Common myeloid progenitor, CD34-positive (primary cell): ENCODE data around the gene OR2K2.
"Not testable (repeated sequence)": the region's sequence is repeated elsewhere in the genome, so short reads cannot be mapped to it uniquely, and the experiment has no call there.

Experiments used
- CTCF ChIA-PET: fragments of 350-600 bp; sonication (Branson Sonifier 250); formaldehyde crosslinking; loops from one replicate; lab custom pipeline; 2021; ENCODE audit warnings: antibody characterized with exemption; lab: Charles Lee
- POLR2A ChIA-PET: fragments of 350-600 bp; sonication (Branson Sonifier 250); formaldehyde crosslinking; loops from one replicate; lab custom pipeline; 2021; ENCODE audit warnings: antibody characterized with exemption; lab: Charles Lee
- DNase-seq, 3 donors: peaks; one replicate each; pipeline versions ENCODE4 v3.0.0 to v3.0.0-alpha.2; 2013
- H3K27ac ChIP-seq, 2 experiments: 1 replicate in 1 of 2; 2 replicates in 1 of 2; pipeline ENCODE4 v1.7.0; 2013; ENCODE audit warnings: inconsistent platforms in 2 of 2, low read length in 2 of 2, mild to moderate bottlenecking in 2 of 2, low read depth in 1 of 2, moderate library complexity in 1 of 2; ENCODE audit not compliant: severe bottlenecking in 2 of 2, insufficient read depth in 1 of 2, poor library complexity in 1 of 2
- H3K27me3 ChIP-seq, 5 experiments: replicated peaks in 2 of 5; 1 replicate in 3 of 5; 2 replicates in 2 of 5; pipeline versions ENCODE4 v1.6.1 to v1.7.0; 2013; ENCODE audit warnings: low read length in 4 of 5, mild to moderate bottlenecking in 2 of 5, moderate library complexity in 2 of 5, inconsistent platforms in 1 of 5; ENCODE audit not compliant: insufficient read depth in 5 of 5, control insufficient read depth in 4 of 5
- H3K36me3 ChIP-seq, 4 experiments: 1 replicate in 2 of 4; 2 replicates in 2 of 4; pipeline versions ENCODE4 v1.6.1 to v1.7.0; 2013; ENCODE audit warnings: low read length in 3 of 4, control low read depth in 1 of 4, mild to moderate bottlenecking in 1 of 4; ENCODE audit not compliant: control insufficient read depth in 4 of 4, insufficient read depth in 4 of 4
- H3K4me1 ChIP-seq, 4 experiments: 1 replicate in 3 of 4; 2 replicates in 1 of 4; pipeline versions ENCODE4 v1.6.1 to v1.7.1; 2013; ENCODE audit warnings: low read length in 3 of 4, mild to moderate bottlenecking in 3 of 4, control low read depth in 1 of 4, inconsistent platforms in 1 of 4, moderate library complexity in 1 of 4; ENCODE audit not compliant: control insufficient read depth in 4 of 4, insufficient read depth in 4 of 4; ENCODE audit errors: control extremely low read depth in 1 of 4
- H3K4me3 ChIP-seq, 7 experiments: 1 replicate in 4 of 7; 2 replicates in 3 of 7; pipeline versions ENCODE4 v1.5.1 to v1.7.0; 2013; ENCODE audit warnings: mild to moderate bottlenecking in 7 of 7, low read length in 6 of 7, moderate library complexity in 6 of 7, inconsistent platforms in 2 of 7, low read depth in 2 of 7, control low read depth in 1 of 7; ENCODE audit not compliant: insufficient read depth in 4 of 7, control insufficient read depth in 1 of 7; ENCODE audit errors: extremely low read depth in 1 of 7
- H3K9me3 ChIP-seq, 5 experiments: 1 replicate in 4 of 5; 2 replicates in 1 of 5; pipeline versions ENCODE4 v1.6.1 to v1.7.1; 2013; ENCODE audit warnings: low read length in 4 of 5, mild to moderate bottlenecking in 2 of 5, inconsistent platforms in 1 of 5, low read depth in 1 of 5, moderate library complexity in 1 of 5; ENCODE audit not compliant: control insufficient read depth in 4 of 5, insufficient read depth in 2 of 5; ENCODE audit errors: control extremely low read depth in 1 of 5
- WGBS: methylation state at CpG from one replicate; pipeline ENCODE4 v1.1.5; 2013; ENCODE audit not compliant: insufficient coverage; 5-methylcytosine and 5-hydroxymethylcytosine counted together

The OR2K2 gene

GRCh38 chr9:111356481-111357244 lies 26.6 kb upstream of the OR2K2 start:
- Histone ChIP-seq H3K36me3 (peaks cover 0 to 15% (median 4%) of the 10 kb centered on the region in 4 experiments), H3K4me1 (no peaks in the 10 kb centered on the region), H3K4me3 (no peak overlapping the region), H3K9me3 (peaks cover 0 to 9% (median 0%) of the 10 kb centered on the region in 5 experiments), H3K27ac (no peak overlapping the region), H3K27me3 (no peaks in the 10 kb centered on the region)
- WGBS: 89% methylated on average over 8 of the region's 11 CpGs
- ChIA-PET POLR2A (no interaction called here), CTCF (interaction anchor here (1.0 kb wide), 1 partner anchor 9 kb away, joined by 3 read pairs; no protein-coding TSS in a partner anchor)
- no peak for DNase-seq

- ChIA-PET CTCF (no interaction called here), POLR2A (no interaction called here)
- peaks cover 0 to 9% (median 0%) of the 10 kb centered on the region in 5 experiments for H3K9me3 ChIP-seq
- no peak overlapping the region for H3K4me3 ChIP-seq
- no peaks in the 10 kb centered on the region for H3K27me3 ChIP-seq
- no peak for DNase-seq
- no CpG with 5 or more reads among the region's 2 CpGs for WGBS
- no peaks in the 10 kb centered on the region for H3K4me1 ChIP-seq
- no peaks in the 10 kb centered on the region for H3K36me3 ChIP-seq
- H3K27ac ChIP-seq: no peak overlapping the region
Observed at GRCh38 chr9:111352545-111352944, 22.5 kb upstream of the OR2K2 start.

GRCh38 chr9:111350556-111350955 lies 20.5 kb upstream of the OR2K2 start:
- ChIA-PET POLR2A (no interaction called here), CTCF (no interaction called here)
- no peaks in the 10 kb centered on the region for H3K27me3 ChIP-seq
- H3K9me3 ChIP-seq: peaks cover 0 to 9% (median 0%) of the 10 kb centered on the region in 5 experiments
- no peak overlapping the region for H3K27ac ChIP-seq
- H3K36me3 ChIP-seq: no peaks in the 10 kb centered on the region
- no peak for DNase-seq
- H3K4me1 ChIP-seq: no peaks in the 10 kb centered on the region
- H3K4me3 ChIP-seq: no peak overlapping the region

GRCh38 chr9:111349766-111350165 lies 19.7 kb upstream of the OR2K2 start:
- POLR2A ChIA-PET: no interaction called here

GRCh38 chr9:111348821-111349271 lies 18.8 kb upstream of the OR2K2 start:
- ChIA-PET CTCF (no interaction called here), POLR2A (no interaction called here)
- DNase-seq: no peak
- no peak overlapping the region for H3K4me3 ChIP-seq
- WGBS: 79% methylated on average over 3 of the region's 4 CpGs
- no peaks in the 10 kb centered on the region for H3K27me3 ChIP-seq
- no peak overlapping the region for H3K27ac ChIP-seq
- peaks cover 0 to 6% (median 0%) of the 10 kb centered on the region in 5 experiments for H3K9me3 ChIP-seq
- no peaks in the 10 kb centered on the region for H3K36me3 ChIP-seq
- no peaks in the 10 kb centered on the region for H3K4me1 ChIP-seq

More at GRCh38 chr9:111349766-111350165, 19.7 kb upstream of the OR2K2 start:
- Histone ChIP-seq H3K27me3 (no peaks in the 10 kb centered on the region), H3K36me3 (no peaks in the 10 kb centered on the region), H3K27ac (no peak overlapping the region), H3K4me1 (no peaks in the 10 kb centered on the region), H3K4me3 (no peak overlapping the region), H3K9me3 (peaks cover 0 to 9% (median 0%) of the 10 kb centered on the region in 5 experiments)
- no peak for DNase-seq
- CTCF ChIA-PET: no interaction called here
- WGBS: 89% methylated on average over 3 of the region's 5 CpGs

GRCh38 chr9:111334318-111334863 lies 4.4 kb upstream of the OR2K2 start:
- CTCF ChIA-PET, POLR2A ChIA-PET, H3K27ac ChIP-seq, H3K9me3 ChIP-seq, H3K4me1 ChIP-seq, H3K4me3 ChIP-seq, H3K36me3 ChIP-seq, H3K27me3 ChIP-seq: not testable (repeated sequence)
- peak in 2 of 3 donors; percentile 12 to 15 for DNase-seq
- 90% methylated on average over 2 of the region's 5 CpGs for WGBS

GRCh38 chr9:111320631-111321030 lies 9.4 kb downstream of the OR2K2 start:
- H3K27ac ChIP-seq: no peak overlapping the region
- DNase-seq: no peak
- 80% methylated on average over 1 of the region's 3 CpGs for WGBS
- ChIA-PET CTCF (no interaction called here), POLR2A (no interaction called here)
- H3K36me3 ChIP-seq: no peaks in the 10 kb centered on the region
- H3K4me3 ChIP-seq: no peak overlapping the region
- no peaks in the 10 kb centered on the region for H3K4me1 ChIP-seq
- no peaks in the 10 kb centered on the region for H3K27me3 ChIP-seq
- H3K9me3 ChIP-seq: peaks cover 0 to 3% (median 0%) of the 10 kb centered on the region in 5 experiments
